Measurements from ENCODE around the gene NRIP1.

- TF ChIP-seq, protein P1, sequence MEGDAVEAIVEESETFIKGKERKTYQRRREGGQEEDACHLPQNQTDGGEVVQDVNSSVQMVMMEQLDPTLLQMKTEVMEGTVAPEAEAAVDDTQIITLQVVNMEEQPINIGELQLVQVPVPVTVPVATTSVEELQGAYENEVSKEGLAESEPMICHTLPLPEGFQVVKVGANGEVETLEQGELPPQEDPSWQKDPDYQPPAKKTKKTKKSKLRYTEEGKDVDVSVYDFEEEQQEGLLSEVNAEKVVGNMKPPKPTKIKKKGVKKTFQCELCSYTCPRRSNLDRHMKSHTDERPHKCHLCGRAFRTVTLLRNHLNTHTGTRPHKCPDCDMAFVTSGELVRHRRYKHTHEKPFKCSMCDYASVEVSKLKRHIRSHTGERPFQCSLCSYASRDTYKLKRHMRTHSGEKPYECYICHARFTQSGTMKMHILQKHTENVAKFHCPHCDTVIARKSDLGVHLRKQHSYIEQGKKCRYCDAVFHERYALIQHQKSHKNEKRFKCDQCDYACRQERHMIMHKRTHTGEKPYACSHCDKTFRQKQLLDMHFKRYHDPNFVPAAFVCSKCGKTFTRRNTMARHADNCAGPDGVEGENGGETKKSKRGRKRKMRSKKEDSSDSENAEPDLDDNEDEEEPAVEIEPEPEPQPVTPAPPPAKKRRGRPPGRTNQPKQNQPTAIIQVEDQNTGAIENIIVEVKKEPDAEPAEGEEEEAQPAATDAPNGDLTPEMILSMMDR (IDR thresholded peaks at IDR 0.05): no peak
- no peak for TF ChIP-seq POLR2A (IDR thresholded peaks at IDR 0.05)
Measured at GRCh38 chr21:15054089-15054488, 10.7 kb downstream of the NRIP1 start.

Data from prostate gland (tissue), 2 donors.